ENCODE data around the gene ZNF821.

- TF ChIP-seq CTCF (IDR thresholded peaks at IDR 0.05) (no peak), EZH2 (IDR thresholded peaks at IDR 0.05) (no peak)
Measured at GRCh38 chr16:71859762-71860521, 24.0 kb downstream of the ZNF821 start.
